GM10266 (cell line): ENCODE measurements around the gene TKT.

ENCODE experiments used
- DNase-seq: peaks from one replicate; pipeline ENCODE4 v3.0.0; 2012; ENCODE audit errors: extremely low spot score
- CTCF ChIP-seq: IDR thresholded peaks from 2 replicates; pipeline ENCODE4 v1.5.1; 2012; ENCODE audit warnings: mild to moderate bottlenecking, low read depth; ENCODE audit not compliant: control insufficient read depth, insufficient read depth; ENCODE audit errors: missing control alignments

Gene TKT

DNA sequence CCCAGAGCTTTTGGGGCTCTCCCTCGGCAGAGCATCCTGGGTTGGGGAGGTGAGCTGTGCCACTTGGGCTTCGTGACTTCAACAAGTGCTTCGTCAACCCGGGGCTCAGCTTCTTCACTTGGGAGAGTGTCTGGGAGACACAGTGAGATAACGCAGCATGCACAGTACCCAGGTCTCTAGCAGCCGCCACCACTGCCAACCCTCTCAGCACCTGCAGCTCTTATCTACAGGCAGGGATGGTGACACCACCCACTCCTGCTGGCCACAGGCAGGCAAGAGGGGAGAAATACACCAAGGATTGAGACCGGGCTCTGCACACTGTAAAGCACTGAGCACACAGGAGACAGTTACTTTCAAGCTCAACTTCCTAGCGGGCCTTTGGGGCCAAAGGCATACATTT is 11.6 kb downstream of the TKT start:
- no peak for DNase-seq

DNA sequence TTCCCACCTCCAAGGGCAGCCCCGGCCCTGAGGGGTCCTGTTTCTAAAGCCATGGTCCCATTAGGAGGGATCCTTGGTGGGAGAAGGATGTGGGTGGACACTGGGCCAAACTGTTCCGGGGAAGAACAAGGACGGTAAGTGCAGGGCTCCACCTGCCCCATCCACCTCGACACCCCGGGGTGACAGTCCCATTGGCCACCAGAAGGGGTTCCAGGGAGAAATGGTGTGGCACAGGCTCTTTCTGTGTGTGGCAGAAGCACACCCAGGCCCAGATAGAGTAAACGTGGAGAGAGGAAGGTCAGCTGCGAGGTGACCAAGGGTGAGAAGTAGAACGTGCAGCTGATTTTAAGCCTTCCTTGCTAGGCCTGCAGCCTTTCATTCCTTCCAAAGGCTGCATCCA is 12.0 kb downstream of the TKT start:
- no peak for TF ChIP-seq CTCF
- no peak for DNase-seq

More for the DNA sequence above, 11.6 kb downstream of the TKT start:
- no peak for TF ChIP-seq CTCF

GRCh38 chr3:53243165-53243564 is 12.7 kb downstream of the TKT start:
- DNase-seq: no peak

GRCh38 chr3:53242642-53243041 is 13.2 kb downstream of the TKT start:
- no peak for DNase-seq
- no peak for TF ChIP-seq CTCF

More at GRCh38 chr3:53243165-53243564, 12.7 kb downstream of the TKT start:
- TF ChIP-seq CTCF: no peak

DNA sequence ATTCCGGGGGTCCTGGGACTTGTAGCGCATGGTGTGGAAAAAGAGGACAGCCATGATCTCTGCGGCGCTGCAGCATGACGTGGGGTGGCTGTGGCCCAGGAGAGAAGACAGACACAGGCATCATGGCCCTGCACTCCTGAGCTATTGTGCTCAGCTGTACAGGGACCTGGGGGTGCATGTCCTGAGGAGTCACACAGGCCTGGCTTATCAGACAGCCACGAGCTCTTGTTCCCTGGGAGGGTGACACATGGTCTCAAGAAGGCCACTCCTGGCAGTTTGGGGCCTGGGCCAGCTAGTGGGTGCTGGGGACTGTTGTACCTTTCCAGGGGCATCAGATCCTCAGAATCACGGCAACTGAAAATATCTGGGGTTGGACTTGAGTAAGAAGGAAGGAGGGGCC is 13.7 kb downstream of the TKT start:
- TF ChIP-seq CTCF: no peak
- no peak for DNase-seq

GRCh38 chr3:53240989-53241972 is 14.5 kb downstream of the TKT start:
- no peak for TF ChIP-seq CTCF
- no peak for DNase-seq

- no peak for DNase-seq
- no peak for TF ChIP-seq CTCF
Observed at GRCh38 chr3:53239800-53240199, 16.0 kb downstream of the TKT start.
